Measurements from ENCODE around the gene PEPD.

PEPD gene

DNA sequence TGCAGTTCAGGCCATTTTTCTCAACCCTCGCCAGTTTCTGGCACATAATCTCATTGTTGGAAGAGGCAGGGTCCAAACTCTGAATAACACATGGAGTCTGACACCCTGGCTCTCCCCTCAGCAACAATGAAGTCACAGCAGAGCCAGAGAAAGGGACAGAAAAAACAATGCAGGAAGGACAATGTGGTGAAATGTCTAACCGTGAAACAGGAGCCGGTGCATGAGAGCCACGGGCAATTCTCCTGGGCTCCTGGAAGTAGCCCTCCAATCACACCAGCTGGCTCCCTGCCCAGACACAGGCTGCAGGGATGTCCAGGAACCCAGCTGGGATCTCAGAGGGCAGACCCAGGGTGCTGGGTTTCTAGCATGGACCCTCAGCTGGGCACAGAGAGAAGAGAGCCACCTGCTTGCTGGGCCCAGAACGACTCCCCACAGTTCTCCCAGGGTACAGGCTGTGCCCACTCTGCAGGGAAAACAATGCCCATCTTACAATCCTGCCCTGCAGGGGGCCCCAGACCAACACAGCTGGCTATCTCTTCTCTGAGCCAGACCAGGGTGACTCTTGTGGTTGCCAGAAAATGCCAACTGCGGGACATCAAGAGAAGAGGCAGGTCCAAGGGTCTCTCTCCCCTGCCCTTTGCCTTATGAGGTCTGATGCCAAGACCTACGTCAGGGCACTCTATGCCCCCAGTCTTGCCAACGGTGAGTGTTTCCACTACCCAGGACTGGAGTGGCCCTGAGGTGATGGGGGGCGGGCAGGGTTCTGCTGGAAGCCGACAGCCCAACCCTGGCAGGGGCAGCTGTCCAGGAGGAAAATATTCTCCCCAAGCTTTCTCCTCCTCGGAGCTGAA lies 83.5 kb downstream of the PEPD start:
- TF ChIP-seq POLR2A (IDR thresholded peaks at IDR 0.05; ENCODE audit: low read depth, low read length): no peak
- DNase-seq (ENCODE audit: insufficient read length, low spot score): peak; percentile 64
- FAIRE-seq: no peak

DNA sequence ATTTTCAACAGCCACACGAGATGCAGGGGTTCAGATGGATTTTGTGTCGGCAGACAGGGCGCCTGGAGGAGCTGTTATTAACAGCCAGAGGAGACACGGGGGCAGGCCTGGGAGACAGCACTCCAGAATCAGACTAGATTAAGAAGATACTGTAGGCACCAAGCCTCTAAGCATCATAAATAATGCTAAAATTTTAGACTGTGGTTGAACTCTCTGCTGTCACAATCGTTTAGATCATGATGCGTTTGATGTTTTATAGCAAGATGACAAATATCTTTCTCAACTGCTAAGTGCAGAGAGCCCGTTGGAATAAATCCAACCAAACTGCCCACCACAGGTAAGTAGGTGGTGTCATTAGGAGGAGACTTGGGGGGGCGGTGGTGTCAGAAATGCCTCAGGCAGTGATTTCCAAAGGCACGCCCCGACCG lies 84.2 kb downstream of the PEPD start:
- TF ChIP-seq POLR2A (IDR thresholded peaks at IDR 0.05; ENCODE audit: low read depth, low read length): no peak
- DNase-seq (ENCODE audit: insufficient read length, low spot score) (no peak), FAIRE-seq (no peak)

DNA sequence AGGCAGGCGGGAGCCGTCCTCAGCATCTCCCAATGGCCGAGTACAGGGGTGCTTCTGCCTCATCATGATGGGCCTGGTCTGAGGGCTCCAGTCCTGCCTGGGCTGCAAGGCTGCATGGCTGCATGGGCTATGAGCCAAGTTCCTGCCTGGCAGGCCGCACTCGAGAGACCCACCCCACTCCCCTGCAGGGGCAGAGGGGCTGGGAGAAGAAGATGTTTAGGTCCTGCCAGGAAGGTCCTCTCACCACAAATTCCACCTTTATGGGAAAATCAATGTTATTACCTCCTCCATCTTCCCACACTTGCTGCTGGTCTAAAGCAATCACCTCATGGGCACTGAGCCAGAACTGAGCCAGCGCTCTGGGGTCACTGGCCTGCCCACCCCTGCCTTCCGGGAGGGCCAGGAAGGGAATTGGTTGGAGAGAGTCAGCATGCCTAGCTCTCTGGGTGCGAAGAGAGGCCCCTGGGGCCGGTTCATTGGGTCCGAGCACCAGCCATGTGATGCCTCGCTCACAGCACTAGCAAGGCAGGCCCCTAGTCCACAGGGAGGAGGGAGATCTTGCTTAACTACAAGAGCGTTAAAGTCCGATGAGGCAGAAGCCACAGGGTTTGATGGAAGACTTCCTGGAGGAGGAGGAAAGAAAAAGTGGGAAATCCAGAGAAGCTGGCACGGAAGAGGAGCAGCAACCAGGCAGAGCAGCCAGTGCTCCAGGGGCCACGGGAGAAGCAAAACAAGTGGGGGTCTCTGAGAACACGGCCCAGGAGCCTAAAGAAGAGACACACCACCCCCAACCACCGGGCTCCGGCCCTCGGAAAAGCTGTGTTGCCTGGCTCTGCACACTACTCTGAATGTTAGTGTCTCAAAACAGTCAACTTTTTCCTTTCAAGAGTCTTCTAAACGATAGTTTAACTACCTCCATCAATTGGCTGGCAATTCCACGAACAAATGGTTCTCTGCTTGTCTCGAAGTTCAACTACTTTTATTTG lies 84.9 kb downstream of the PEPD start:
- no peak for DNase-seq (ENCODE audit: insufficient read length, low spot score)
- FAIRE-seq: no peak
- TF ChIP-seq POLR2A (IDR thresholded peaks at IDR 0.05; ENCODE audit: low read depth, low read length): no peak

DNA sequence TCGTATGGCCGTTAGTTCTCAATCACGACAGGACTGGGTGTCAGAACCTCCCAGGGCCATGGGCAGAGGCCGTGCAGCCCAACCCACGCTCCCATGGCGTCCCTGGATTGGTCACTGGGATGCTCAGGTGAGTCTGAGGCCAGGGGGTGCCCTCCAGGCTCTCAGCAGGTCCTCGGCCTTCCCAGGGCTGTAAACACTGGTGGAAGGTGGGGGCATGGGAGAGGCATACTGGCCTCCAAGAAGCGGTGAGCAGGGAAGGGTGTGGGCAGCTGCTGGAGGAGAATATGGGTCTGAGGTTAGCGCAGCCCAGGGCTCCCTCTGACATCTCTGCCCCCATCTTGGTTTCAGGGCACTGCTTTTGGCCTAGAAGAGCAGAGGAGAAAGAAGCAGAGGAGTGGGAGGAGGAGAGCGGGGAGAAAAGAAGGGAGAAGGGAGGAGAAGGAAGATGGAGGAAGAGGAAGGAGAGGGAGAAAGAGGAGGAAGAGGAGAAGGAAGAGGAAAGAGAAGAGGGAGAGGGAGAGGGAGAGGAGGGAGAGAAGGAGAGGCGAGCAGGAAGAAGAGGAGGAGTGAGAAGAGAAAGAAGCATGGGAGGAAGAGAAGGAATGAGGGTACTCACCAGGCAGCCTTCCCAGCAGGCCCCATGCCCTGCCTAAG lies 85.8 kb downstream of the PEPD start:
- FAIRE-seq (no peak), DNase-seq (ENCODE audit: insufficient read length, low spot score) (no peak)
- no peak for TF ChIP-seq POLR2A (IDR thresholded peaks at IDR 0.05; ENCODE audit: low read depth, low read length)

DNA sequence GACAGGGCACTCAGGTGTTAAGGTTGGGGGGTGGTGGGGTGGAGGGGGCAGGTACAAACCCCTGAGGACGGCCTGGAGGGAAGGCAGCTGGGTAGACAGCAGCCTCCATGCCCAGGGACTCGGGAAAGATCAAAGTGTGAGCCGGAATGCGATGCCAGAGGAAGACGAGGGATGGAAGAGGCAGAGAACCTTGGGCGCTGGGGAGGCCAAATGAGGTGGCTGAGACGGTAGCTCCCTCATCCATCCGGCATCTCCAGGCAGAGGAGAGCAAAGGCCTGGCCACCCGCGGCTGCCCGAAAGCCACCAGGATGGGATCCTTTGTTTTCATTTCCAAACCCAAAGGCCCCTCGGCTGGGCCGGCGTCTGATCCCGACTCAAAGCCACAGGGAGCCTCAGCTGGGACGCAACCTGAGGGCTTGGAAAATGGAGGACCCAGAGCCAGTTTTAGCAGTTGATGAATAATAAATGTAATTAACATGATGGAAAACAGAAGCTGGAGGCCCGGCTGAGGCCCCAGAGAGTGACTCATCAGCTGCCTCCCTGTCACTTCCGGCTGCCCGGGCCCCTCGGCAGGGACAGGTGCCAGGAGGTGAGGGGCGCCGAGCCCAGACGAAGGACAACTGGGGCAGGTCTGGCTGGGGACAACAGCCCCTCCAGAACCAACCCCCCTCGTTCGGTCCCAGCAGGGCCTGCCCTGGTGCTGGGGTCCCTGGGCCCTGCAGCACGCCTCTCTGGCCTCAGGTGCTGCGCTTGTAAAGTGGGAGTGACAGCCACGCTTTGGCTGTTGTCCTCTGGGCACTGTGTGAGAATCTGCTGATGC lies 86.5 kb downstream of the PEPD start:
- peak; percentile 76 for DNase-seq (ENCODE audit: insufficient read length, low spot score)
- TF ChIP-seq POLR2A (IDR thresholded peaks at IDR 0.05; ENCODE audit: low read depth, low read length): no peak
- FAIRE-seq: no peak

DNA sequence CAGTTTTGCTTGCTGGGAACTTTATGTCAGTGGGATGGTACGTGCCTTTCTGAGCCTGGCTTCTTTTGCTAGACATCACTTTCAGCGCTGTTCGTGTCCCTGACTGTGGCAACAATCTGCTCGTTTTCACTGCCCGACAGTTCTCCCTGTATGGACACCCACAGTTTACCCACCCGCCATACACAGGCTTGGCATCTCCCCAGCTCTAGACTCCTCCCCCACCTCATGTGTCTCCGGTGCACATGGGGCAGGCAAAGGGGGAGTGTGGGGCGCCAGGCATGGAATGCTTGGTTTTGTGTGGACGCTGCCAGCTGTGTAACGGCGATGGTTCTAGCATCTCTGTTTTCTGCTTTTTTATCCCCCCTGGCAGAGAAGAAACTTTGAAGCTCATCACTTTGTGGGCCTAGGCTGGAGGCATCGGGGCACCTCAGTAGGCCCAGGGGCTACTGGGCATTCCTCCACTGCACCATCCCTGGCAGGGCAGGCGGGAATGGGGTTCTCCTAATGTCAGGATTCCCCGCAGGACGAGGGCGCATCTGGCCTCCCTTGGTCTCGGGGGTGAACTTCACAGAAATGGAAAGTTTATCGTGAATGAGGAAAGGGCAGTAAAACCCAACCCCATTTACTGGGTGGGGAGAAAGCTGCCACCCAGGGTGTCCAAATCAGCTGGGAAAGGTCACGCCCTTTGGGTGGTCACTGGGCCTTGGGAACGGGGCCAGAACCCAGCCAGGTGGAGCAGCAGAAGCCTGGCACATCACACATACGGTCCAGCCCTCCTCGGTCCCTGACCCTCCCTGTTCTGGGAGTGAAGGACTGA lies 87.3 kb downstream of the PEPD start:
- FAIRE-seq (no peak), DNase-seq (ENCODE audit: insufficient read length, low spot score) (no peak)
- no peak for TF ChIP-seq POLR2A (IDR thresholded peaks at IDR 0.05; ENCODE audit: low read depth, low read length)

DNA sequence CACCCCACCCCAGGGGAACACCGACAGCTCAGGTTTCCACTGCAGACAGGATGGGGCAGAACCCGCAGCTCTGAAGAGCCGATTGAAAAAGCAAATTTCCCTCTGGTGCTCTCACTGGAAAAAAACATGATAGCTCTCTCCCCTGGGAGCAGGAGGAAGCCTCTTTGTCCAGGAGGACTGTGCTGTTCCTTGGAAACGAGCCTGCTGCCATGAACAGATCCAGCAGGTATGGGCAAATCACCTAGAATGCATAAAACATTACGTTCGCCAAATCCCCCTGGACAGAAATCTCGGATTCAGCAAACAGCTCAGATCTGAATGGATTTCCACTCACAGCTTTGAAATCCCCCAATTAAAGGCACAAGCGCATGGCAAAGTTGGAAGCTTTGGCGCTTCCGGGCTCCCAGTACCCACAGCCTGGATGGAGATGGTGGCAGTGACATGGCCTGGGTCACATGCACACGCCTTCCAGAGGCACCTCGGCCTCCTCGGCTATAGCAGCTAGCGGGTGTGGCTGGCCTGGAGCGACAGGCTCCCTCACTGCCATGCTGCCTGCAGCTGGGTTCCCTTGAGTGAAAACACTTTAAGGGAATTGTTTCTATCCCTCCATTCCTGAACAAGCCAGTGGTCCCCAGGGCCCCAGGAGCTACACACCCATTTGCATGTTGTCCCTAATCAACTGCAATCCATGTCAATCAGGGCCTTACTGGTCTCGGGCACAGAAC lies 89.0 kb downstream of the PEPD start:
- FAIRE-seq: no peak
- no peak for DNase-seq (ENCODE audit: insufficient read length, low spot score)
- no peak for TF ChIP-seq POLR2A (IDR thresholded peaks at IDR 0.05; ENCODE audit: low read depth, low read length)

DNA sequence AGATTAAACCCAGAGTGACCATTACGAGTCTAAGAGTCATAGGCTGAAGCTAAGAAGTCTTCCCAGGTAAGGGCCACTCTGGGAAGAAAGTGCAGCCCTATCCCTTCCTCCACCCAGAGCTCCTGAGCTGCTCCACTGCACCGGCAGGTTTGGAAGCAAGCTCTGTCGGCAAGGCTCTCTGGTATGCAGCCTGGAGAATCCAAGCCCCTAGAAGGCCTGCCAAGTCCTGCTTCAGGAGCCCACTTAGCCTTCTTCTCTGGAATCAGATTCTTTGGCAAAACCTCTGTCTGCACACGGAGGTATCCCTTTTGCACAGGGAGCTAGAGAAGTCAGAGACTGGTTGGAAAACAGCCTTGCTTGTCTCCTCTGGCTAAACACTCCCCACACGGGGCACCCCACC lies 89.6 kb downstream of the PEPD start:
- TF ChIP-seq POLR2A (IDR thresholded peaks at IDR 0.05; ENCODE audit: low read depth, low read length): no peak
- FAIRE-seq (no peak), DNase-seq (ENCODE audit: insufficient read length, low spot score) (no peak)

DNA sequence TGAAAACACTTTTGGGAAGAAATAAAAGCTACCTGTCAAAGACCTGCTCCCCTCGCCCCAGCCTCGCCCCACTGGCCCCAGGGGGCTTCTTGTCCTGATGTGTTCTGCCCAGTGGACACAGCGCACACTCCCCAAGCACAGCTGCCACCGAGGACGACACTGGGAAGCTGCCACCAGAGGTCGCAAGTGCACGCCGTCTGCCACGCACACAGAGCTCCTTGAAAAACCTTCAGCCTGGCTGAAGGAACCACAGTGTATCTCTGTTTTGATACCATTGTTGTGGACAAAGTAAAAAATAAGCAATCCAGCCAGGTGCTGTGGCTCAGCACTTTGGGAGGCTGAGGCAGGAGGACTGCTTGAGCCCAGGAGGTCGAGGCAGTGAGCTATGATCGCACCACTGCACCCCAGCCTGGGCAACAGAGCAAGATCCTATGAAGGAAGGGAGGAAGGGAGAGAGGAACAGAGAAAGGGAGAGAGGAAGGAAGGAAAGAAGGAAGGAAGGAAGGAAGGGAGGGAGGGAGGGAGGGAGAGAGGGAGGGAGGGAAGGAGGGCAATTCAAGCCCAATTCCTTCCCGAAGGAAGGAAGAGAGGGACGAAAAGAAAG lies 90.8 kb downstream of the PEPD start:
- DNase-seq (ENCODE audit: insufficient read length, low spot score) (peak; percentile 77), FAIRE-seq (no peak)
- no peak for TF ChIP-seq POLR2A (IDR thresholded peaks at IDR 0.05; ENCODE audit: low read depth, low read length)

DNA sequence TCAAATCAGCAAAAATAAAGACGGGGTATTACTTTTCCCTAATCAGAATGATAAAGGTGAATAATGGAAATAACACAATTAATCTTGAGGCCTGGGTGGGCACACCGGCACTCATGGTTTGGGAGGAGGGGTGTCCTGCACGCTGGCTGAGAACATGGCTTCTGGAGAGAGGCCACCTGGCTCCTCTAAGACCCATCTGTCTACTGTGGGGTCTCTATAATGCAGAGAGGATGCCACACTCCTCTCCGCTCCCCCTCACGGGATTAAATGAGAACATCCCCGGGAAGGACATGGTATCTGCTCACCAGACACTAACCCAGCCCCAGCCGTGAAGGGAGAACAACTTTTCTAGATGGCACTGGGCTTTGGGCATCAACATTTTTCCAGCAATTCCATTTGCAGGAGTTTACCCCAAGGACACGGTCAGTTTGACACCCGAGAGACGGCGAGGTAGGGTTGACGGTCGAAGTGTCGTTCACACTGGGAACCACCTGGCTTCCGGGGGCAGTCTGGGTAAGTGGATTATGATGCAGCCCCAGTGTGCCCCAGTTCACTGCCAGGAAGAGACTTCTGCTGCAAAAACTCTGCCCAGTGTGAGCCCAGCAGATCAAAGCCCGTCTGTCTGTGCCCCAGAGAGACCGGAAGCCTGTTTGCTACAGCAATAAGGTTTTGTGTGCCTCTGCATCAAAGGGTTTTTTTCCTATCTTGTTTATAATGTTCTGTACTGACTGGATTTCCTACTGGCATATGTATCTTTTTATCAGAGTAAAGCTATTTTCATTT lies 91.5 kb downstream of the PEPD start:
- TF ChIP-seq POLR2A (IDR thresholded peaks at IDR 0.05; ENCODE audit: low read depth, low read length): no peak
- FAIRE-seq (no peak), DNase-seq (ENCODE audit: insufficient read length, low spot score) (no peak)
